K562 (cell line): ENCODE results near the gene VPS33B. TPM values are rescaled to one million over a fixed set of nuclear protein-coding genes. Genes with fewer than 3 reads are reported as not detected.

Source experiments
- AFF1 ChIP-seq, 2 experiments: fragments of 450-650 bp; IDR thresholded peaks; 2 replicates each; pipeline ENCODE4 v1.6.1; 2018; ENCODE audit warnings: mild to moderate bottlenecking in 2 of 2, low read depth in 1 of 2; ENCODE audit not compliant: partially characterized antibody in 2 of 2
- BMI1 ChIP-seq: fragments of 150-350 bp; IDR thresholded peaks from 2 replicates; pipeline ENCODE4 v1.6.1; 2014; ENCODE audit warnings: low read length
- CBX3 ChIP-seq, 2 experiments: IDR thresholded peaks; 1 replicate in 1 of 2; 2 replicates in 1 of 2; pipeline ENCODE4 v1.6.1; 2012; ENCODE audit warnings: inconsistent platforms in 2 of 2, low read length in 2 of 2, borderline replicate concordance in 1 of 2, control low read depth in 1 of 2
- GATAD2A ChIP-seq: fragments of 450-650 bp; IDR thresholded peaks from 2 replicates; pipeline ENCODE4 v1.6.1; 2017
- ILK ChIP-seq: fragments of 450-650 bp; IDR thresholded peaks from 2 replicates; pipeline ENCODE4 v1.6.1; 2016; ENCODE audit warnings: missing genetic modification characterization, low read depth, mild to moderate bottlenecking, missing compliant biosample characterization, moderate library complexity, borderline replicate concordance
- MBD1 ChIP-seq: fragments of 250-450 bp; sonication (Bioruptor Pico); IDR thresholded peaks from 2 replicates; pipeline ENCODE4 v1.8.0; 2022; ENCODE audit warnings: inconsistent platforms
- NFE2 ChIP-seq: IDR thresholded peaks from 2 replicates; pipeline ENCODE4 v1.6.1; 2014; ENCODE audit warnings: antibody characterized with exemption, low read depth
- XRCC5 ChIP-seq: fragments of 200-400 bp; formaldehyde crosslinking; IDR thresholded peaks from 2 replicates; pipeline ENCODE4 v1.6.1; 2017; ENCODE audit warnings: low read depth, mild to moderate bottlenecking, low read length
- ZBTB26 ChIP-seq: fragments of 450-650 bp; formaldehyde crosslinking; IDR thresholded peaks from 2 replicates; pipeline ENCODE4 v1.4.0; 2022; ENCODE audit warnings: missing genetic modification characterization
- ZNF280A ChIP-seq: fragments of 450-650 bp; IDR thresholded peaks from 2 replicates; pipeline ENCODE4 v1.6.1; 2018; ENCODE audit warnings: mild to moderate bottlenecking, low read depth; ENCODE audit not compliant: partially characterized antibody
- ZNF324 ChIP-seq: fragments of 250-450 bp; sonication (Bioruptor Pico); IDR thresholded peaks from 2 replicates; pipeline ENCODE4 v1.4.0; 2020; ENCODE audit warnings: mild to moderate bottlenecking
- ZNF512 ChIP-seq: IDR thresholded peaks from 2 replicates; pipeline ENCODE4 v1.6.1; 2016; ENCODE audit warnings: missing genetic modification characterization, missing compliant biosample characterization
- ZNF655 ChIP-seq: fragments of 250-450 bp; sonication (Bioruptor Pico); IDR thresholded peaks from 2 replicates; pipeline ENCODE4 v1.5.0; 2021
- ZNF696 ChIP-seq: fragments of 250-450 bp; sonication (Bioruptor Pico); conservative IDR thresholded peaks from 2 replicates; pipeline ENCODE4 v1.4.0; 2020; ENCODE audit warnings: mild to moderate bottlenecking, moderate library complexity
- ZSCAN29 ChIP-seq: fragments of 450-650 bp; IDR thresholded peaks from 2 replicates; pipeline ENCODE4 v1.6.1; 2017
- polyA plus RNA-seq, 8 experiments: library from polyadenylated mRNA; depleted of rRNA in 4 of 8; stranded (reverse) in 5 of 8; unstranded in 3 of 8; fragments of >200 nt; fragmentation: Nextera tagmentation in 2 of 8; fragmentation: Illumina TruSeq in 1 of 8; extraction: Ambion mirVana in 2 of 8; extraction: Trizol in 1 of 8; gene quantifications; 2 replicates each; pipeline versions ENCODE4 v1.2.1 to v1.2.3, GENCODE V29; 2011 to 2014; ENCODE audit warnings: inconsistent platforms in 1 of 8, missing spikeins in 1 of 8
- total RNA-seq, 7 experiments: library from RNA; depleted of rRNA in 6 of 7; stranded (reverse); fragments of >200 nt in 6 of 7; fragmentation: Illumina TruSeq in 2 of 7; extraction: Trizol in 2 of 7; gene quantifications; 2 replicates each; pipeline versions ENCODE4 v1.2.1 to v1.2.3, GENCODE V29; 2011 to 2021; ENCODE audit warnings: low replicate concordance in 1 of 7

VPS33B gene
- total and polyA plus RNA-seq, 9 of the 15 experiments (the other 6 are each of a cell fraction or from before 2014, with no cell fraction given), result 9.4 to 25.5 (median 14.8) TPM

- TF ChIP-seq XRCC5, result no peak; the same call in 1 of the 2 replicates
- peak; percentile 40; the same call in 1 of the 2 replicates for TF ChIP-seq ZBTB26
- no peak for TF ChIP-seq ZNF280A
- TF ChIP-seq CBX3 (IDR thresholded peaks at IDR 0.05; ENCODE audit: borderline replicate concordance in 1 of 2, low read length in 2 of 2), result peak in 1 of 2 experiments; percentile 91; a peak in 2 of 3 replicates
- no peak for TF ChIP-seq ILK (tag)
- peak in 1 of 2 experiments; percentile 59 for TF ChIP-seq AFF1 (IDR thresholded peaks at IDR 0.05; ENCODE audit: low read depth in 1 of 2, partially characterized antibody in 2 of 2)
- no peak for TF ChIP-seq MBD1 (CRISPR knock-in tag)
- TF ChIP-seq ZNF512, result no peak
- TF ChIP-seq ZNF696 (CRISPR knock-in tag), result no peak
- no peak for TF ChIP-seq NFE2
- no peak for TF ChIP-seq GATAD2A
- no peak for TF ChIP-seq BMI1
- no peak for TF ChIP-seq ZNF655 (CRISPR knock-in tag)
- TF ChIP-seq ZNF324 (CRISPR knock-in tag), result no peak
- TF ChIP-seq ZSCAN29, result peak; percentile 54; the same call in 1 of the 2 replicates
These were observed 67.4 kb downstream of the VPS33B start, which contains the start of gene RCCD1 (continued) for GRCh38 chr15:90954712-90955623.
